Panc1 (cell line): Measurements from ENCODE around the gene VDR. TPM values are rescaled to one million over a fixed set of nuclear protein-coding genes. Genes with fewer than 3 reads are reported as not detected.

Experiments used
- ATAC-seq: fragments of 200-7000 bp; cut with Tn5 transposase; 2 replicates; pipeline ENCODE4 v1.9.1; 2020; ENCODE audit warnings: mild to moderate bottlenecking, moderate library complexity
- BruUV-seq: library from RNA; stranded (reverse); fragments of 400-500 nt; replicated peaks from 2 replicates; lab custom pipeline; 2021; lab: Mats Ljungman, UMichigan
- CTCF ChIA-PET: fragments of 300-600 bp; sonication (Branson Sonifier 250); formaldehyde crosslinking; loops from one replicate; lab custom pipeline; 2022; ENCODE audit warnings: antibody characterized with exemption; lab: Charles Lee
- POLR2A ChIA-PET: fragments of 300-600 bp; sonication (Branson Sonifier 250); formaldehyde crosslinking; loops from one replicate; lab custom pipeline; 2022; ENCODE audit warnings: antibody characterized with exemption; lab: Charles Lee
- DNase-seq: peaks from one replicate; pipeline ENCODE4 v3.0.0-alpha.2; 2010; ENCODE audit warnings: low read depth, low spot score
- H3K27ac ChIP-seq: 2 replicates; pipeline ENCODE4 v1.5.1; 2011; ENCODE audit warnings: mild to moderate bottlenecking, low read length, inconsistent platforms
- H3K27me3 ChIP-seq: fragments of 200-500 bp; sonication (Bioruptor generic); 2 replicates; pipeline ENCODE4 v1.6.0; 2014; ENCODE audit warnings: low read length, inconsistent platforms; ENCODE audit not compliant: control insufficient read depth, insufficient read depth
- H3K36me3 ChIP-seq: fragments of 200-500 bp; sonication (Bioruptor generic); 2 replicates; pipeline ENCODE4 v1.5.1; 2014; ENCODE audit warnings: inconsistent platforms, mild to moderate bottlenecking, low read length, moderate library complexity; ENCODE audit not compliant: control insufficient read depth, insufficient read depth
- H3K4me1 ChIP-seq: 2 replicates; pipeline ENCODE4 v1.5.1; 2011; ENCODE audit warnings: inconsistent platforms, mild to moderate bottlenecking, low read length, moderate library complexity; ENCODE audit not compliant: control insufficient read depth, insufficient read depth
- H3K4me3 ChIP-seq, 2 experiments: 2 replicates each; pipeline ENCODE4 v1.5.1; 2011 to 2012; ENCODE audit warnings: low read depth in 2 of 2, low read length in 2 of 2, mild to moderate bottlenecking in 2 of 2, inconsistent platforms in 1 of 2, moderate library complexity in 1 of 2
- H3K9me3 ChIP-seq: fragments of 200-500 bp; sonication (Bioruptor generic); 2 replicates; pipeline ENCODE4 v1.5.1; 2014; ENCODE audit warnings: low read depth, mild to moderate bottlenecking, inconsistent platforms, low read length, moderate library complexity; ENCODE audit not compliant: control insufficient read depth, insufficient read depth
- CTCF ChIP-seq: fragments of 450-650 bp; IDR thresholded peaks from 2 replicates; pipeline ENCODE4 v1.5.1; 2017; ENCODE audit warnings: mild to moderate bottlenecking
- POLR2AphosphoS5 ChIP-seq: IDR thresholded peaks from 2 replicates; pipeline ENCODE4 v1.6.1; 2012; ENCODE audit warnings: mild to moderate bottlenecking, low read depth, low read length, moderate library complexity
- SIN3A ChIP-seq: IDR thresholded peaks from 2 replicates; pipeline ENCODE4 v1.6.1; 2012; ENCODE audit warnings: low read depth, mild to moderate bottlenecking, low read length, moderate library complexity, borderline replicate concordance; ENCODE audit not compliant: insufficient read depth
- TCF7L2 ChIP-seq: IDR thresholded peaks from 2 replicates; pipeline ENCODE4 v1.6.1; 2011; ENCODE audit warnings: mild to moderate bottlenecking, low read depth, low read length, inconsistent platforms
- in situ Hi-C: cut with HindIII; loops from 2 replicates; pipeline ENCODE4 v1.10.0; 2016; ENCODE audit warnings: low sequenced_read_pairs, low pct_unique_long_range_greater_than_20kb
- intact Hi-C: fragments of 100-400 bp; cut with micrococcal nuclease; formaldehyde crosslinking; loops from one replicate; pipeline ENCODE4 v1.10.0; 2022; ENCODE audit not compliant: unreplicated experiment
- total RNA-seq: library from RNA; stranded (reverse); gene quantifications from one replicate; pipeline ENCODE4 v1.2.1, GENCODE V29; 2021; ENCODE audit not compliant: unreplicated experiment
- TF ChIP-seq, protein P1 (sequence below), 2 experiments: IDR thresholded peaks; 2 replicates each; pipeline ENCODE4 v1.6.1; 2011 to 2012; ENCODE audit warnings: low read depth in 2 of 2, control low read depth in 1 of 2, low read length in 1 of 2, mild to moderate bottlenecking in 1 of 2, moderate library complexity in 1 of 2; ENCODE audit not compliant: insufficient read depth in 1 of 2

VDR gene
- total RNA-seq, 1 experiment from 2014 or later = 3.0 TPM

DNA sequence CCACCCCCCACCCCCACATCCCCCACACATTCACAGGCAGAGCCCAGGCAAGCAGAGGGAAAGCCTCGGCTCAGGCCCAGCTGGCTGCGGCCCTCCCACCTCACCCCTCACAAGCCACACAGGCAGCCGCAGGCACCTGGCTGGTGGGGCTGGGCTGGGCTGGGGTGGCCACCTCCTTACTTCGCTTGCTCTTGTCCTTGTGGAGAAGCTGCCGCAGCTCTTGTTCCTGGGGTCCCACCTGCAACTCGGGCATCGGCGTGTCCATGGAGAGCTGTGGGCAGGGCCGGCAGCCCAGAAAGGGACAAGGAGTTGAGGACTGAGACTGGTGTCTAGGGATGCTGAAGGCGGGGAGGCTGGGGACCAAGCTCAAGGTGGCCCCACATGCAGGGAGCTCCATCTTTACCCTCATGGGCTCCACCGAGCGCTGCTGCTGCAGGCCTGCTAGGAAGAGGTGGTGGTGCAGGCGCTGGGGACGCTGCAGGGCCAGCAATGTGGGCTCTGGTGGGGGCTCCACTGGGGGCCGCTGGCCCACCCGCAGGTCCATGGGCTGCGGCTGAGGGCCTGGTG is 106.3 kb downstream of the VDR start:
- no peak for ATAC-seq
- TF ChIP-seq SIN3A (no peak), CTCF (no peak)
- TF ChIP-seq, protein P1, sequence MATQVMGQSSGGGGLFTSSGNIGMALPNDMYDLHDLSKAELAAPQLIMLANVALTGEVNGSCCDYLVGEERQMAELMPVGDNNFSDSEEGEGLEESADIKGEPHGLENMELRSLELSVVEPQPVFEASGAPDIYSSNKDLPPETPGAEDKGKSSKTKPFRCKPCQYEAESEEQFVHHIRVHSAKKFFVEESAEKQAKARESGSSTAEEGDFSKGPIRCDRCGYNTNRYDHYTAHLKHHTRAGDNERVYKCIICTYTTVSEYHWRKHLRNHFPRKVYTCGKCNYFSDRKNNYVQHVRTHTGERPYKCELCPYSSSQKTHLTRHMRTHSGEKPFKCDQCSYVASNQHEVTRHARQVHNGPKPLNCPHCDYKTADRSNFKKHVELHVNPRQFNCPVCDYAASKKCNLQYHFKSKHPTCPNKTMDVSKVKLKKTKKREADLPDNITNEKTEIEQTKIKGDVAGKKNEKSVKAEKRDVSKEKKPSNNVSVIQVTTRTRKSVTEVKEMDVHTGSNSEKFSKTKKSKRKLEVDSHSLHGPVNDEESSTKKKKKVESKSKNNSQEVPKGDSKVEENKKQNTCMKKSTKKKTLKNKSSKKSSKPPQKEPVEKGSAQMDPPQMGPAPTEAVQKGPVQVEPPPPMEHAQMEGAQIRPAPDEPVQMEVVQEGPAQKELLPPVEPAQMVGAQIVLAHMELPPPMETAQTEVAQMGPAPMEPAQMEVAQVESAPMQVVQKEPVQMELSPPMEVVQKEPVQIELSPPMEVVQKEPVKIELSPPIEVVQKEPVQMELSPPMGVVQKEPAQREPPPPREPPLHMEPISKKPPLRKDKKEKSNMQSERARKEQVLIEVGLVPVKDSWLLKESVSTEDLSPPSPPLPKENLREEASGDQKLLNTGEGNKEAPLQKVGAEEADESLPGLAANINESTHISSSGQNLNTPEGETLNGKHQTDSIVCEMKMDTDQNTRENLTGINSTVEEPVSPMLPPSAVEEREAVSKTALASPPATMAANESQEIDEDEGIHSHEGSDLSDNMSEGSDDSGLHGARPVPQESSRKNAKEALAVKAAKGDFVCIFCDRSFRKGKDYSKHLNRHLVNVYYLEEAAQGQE (IDR thresholded peaks at IDR 0.05; ENCODE audit: insufficient read depth in 1 of 2, low read depth in 2 of 2, low read length in 1 of 2) = no peak
- POLR2A ChIA-PET = no interaction called here
- intact Hi-C loops (no loop called here), in situ Hi-C loops (no loop called here)
- CTCF ChIA-PET = interaction anchor here (0.6 kb wide), 1 partner anchor 702 kb away, joined by 5 read pairs; no protein-coding TSS in a partner anchor
- BruUV-seq = no TSS peak
- Histone ChIP-seq H3K9me3 (no peaks in the 10 kb centered on the region), H3K27ac (no peak overlapping the region), H3K27me3 (no peaks in the 10 kb centered on the region), H3K4me1 (peaks cover 26% of the 10 kb centered on the region), H3K4me3 (no peak overlapping the region), H3K36me3 (peaks cover 4% of the 10 kb centered on the region; the same call in 1 of the 2 replicates)
- DNase-seq = no peak

DNA sequence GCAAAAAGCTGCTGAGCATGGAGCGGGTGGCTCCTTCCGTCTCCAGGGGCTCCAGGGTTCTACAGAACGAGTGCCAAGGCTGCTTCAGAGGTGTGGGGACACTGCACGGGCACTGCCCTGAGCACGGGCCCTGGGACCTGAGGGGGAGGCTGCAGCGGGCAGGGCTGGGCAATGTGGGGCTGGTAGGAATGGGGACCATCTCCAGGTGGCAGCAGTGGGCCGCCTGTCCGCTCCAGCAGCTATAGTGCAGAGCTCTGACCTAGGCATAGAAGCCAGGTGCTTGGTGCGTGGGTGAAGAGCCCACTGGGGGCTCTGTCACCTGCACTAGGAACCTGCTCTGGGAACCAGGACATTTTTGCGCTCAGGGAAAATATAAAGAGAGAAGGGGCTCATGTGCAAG is 107.4 kb downstream of the VDR start:
- BruUV-seq = no TSS peak
- H3K9me3 ChIP-seq = no peaks in the 10 kb centered on the region
- H3K27ac ChIP-seq = no peak overlapping the region
- DNase-seq (no peak), ATAC-seq (peak; percentile 77)
- peaks cover 4% of the 10 kb centered on the region; the same call in 1 of the 2 replicates for H3K36me3 ChIP-seq
- peaks cover 16% of the 10 kb centered on the region for H3K4me1 ChIP-seq
- ChIA-PET POLR2A (interaction anchor here (0.7 kb wide), 1 partner anchor 67 kb away, joined by 10 read pairs; no protein-coding TSS in a partner anchor), CTCF (interaction anchor here (0.6 to 1.3 kb wide), 4 partner anchors 20 to 41 kb away, joined by 3 to 15 read pairs (median 3); no protein-coding TSS in a partner anchor)
- TF ChIP-seq SIN3A (no peak), POLR2AphosphoS5 (no peak), TCF7L2 (no peak)
- TF ChIP-seq, protein P1 (IDR thresholded peaks at IDR 0.05; ENCODE audit: insufficient read depth in 1 of 2, low read depth in 2 of 2, low read length in 1 of 2) = no peak
- intact Hi-C loops (loop anchor here (1.0 kb wide), 1 partner anchor 40 kb away; no protein-coding TSS in a partner anchor), in situ Hi-C loops (no loop called here)
- no peak overlapping the region for H3K4me3 ChIP-seq
- H3K27me3 ChIP-seq = no peaks in the 10 kb centered on the region
